PC-3 (cell line): ENCODE results near the gene IRF5.
"Not testable (repeated sequence)": the region's sequence is repeated elsewhere in the genome, so short reads cannot be mapped to it uniquely, and the experiment has no call there.

Experiments used
- EZH2 ChIP-seq: fragments of 300-600 bp; sonication (generic); IDR thresholded peaks from one replicate; pipeline ENCODE4 v1.6.1; 2017; ENCODE audit warnings: antibody characterized with exemption, mild to moderate bottlenecking, low read length; ENCODE audit not compliant: unreplicated experiment
- EZH2phosphoT487 ChIP-seq: fragments of 300-600 bp; sonication (generic); IDR thresholded peaks from 2 replicates; pipeline ENCODE4 v1.6.1; 2018; ENCODE audit warnings: mild to moderate bottlenecking, antibody characterized with exemption, low read length, borderline replicate concordance
- TF ChIP-seq, protein P1 (sequence below): fragments of 300-600 bp; sonication (generic); conservative IDR thresholded peaks from 2 replicates; pipeline ENCODE4 v1.5.1; 2017; ENCODE audit warnings: antibody characterized with exemption, low read depth, mild to moderate bottlenecking, low read length

DNA sequence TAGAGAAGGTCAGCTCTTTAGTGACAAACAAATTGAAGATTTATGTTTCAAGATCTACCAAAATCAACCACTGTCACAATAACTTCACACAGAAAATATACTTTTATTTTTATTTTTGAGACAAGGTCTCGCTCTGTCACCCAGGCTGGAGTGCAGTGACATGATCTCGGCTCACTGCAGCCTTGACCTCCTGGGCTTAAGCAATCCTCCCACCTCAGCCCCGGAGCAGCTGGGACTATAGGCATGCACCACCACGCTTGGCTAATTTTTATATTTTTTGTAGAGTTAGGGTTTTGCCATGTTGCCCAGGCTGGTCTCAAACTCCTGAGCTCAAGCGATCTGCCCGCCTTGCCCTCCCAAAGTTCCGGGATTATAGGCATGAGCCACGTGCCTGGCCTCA, 56.8 kb downstream of the IRF5 start:
- TF ChIP-seq, protein P1, sequence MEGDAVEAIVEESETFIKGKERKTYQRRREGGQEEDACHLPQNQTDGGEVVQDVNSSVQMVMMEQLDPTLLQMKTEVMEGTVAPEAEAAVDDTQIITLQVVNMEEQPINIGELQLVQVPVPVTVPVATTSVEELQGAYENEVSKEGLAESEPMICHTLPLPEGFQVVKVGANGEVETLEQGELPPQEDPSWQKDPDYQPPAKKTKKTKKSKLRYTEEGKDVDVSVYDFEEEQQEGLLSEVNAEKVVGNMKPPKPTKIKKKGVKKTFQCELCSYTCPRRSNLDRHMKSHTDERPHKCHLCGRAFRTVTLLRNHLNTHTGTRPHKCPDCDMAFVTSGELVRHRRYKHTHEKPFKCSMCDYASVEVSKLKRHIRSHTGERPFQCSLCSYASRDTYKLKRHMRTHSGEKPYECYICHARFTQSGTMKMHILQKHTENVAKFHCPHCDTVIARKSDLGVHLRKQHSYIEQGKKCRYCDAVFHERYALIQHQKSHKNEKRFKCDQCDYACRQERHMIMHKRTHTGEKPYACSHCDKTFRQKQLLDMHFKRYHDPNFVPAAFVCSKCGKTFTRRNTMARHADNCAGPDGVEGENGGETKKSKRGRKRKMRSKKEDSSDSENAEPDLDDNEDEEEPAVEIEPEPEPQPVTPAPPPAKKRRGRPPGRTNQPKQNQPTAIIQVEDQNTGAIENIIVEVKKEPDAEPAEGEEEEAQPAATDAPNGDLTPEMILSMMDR, result not testable (repeated sequence)
- not testable (repeated sequence) for TF ChIP-seq EZH2phosphoT487, EZH2
